Stimulated activated naive B cell treated with anti-CD40 and anti-IgM and Interleukin-4, amounts not matched to agents 10 μg/mL and 1 μg/mL and 100 μg/mL, for 72 hours (primary cell): ENCODE data around the gene MINAR2.

Experiments used
- ATAC-seq, 2 donors: fragments of 150-1000 bp; cut with Tn5 transposase; replicated peaks; 2 replicates each; pipeline ENCODE4 v1.10.0; 2021; ENCODE audit warnings: moderate library complexity in 1 of 2
- DNase-seq: peaks from one replicate; pipeline ENCODE4 v3.0.0; 2021
- H3K27ac Mint-ChIP-seq: one replicate; pipeline ENCODE4 v1.8.0; 2022; ENCODE audit warnings: mild to moderate bottlenecking, mixed read lengths
- H3K27me3 Mint-ChIP-seq, 2 donors: one replicate each; pipeline ENCODE4 v1.8.0; 2022; ENCODE audit warnings: mixed read lengths in 2 of 2
- H3K36me3 Mint-ChIP-seq, 2 donors: one replicate each; pipeline ENCODE4 v1.8.0; 2022; ENCODE audit warnings: mixed read lengths in 2 of 2, mild to moderate bottlenecking in 1 of 2
- H3K4me1 Mint-ChIP-seq, 2 donors: one replicate each; pipeline ENCODE4 v1.8.0; 2022; ENCODE audit warnings: mixed read lengths in 2 of 2, mild to moderate bottlenecking in 1 of 2
- H3K4me3 Mint-ChIP-seq, 2 donors: one replicate each; pipeline ENCODE4 v1.8.0; 2022; ENCODE audit warnings: mild to moderate bottlenecking in 2 of 2, mixed read lengths in 2 of 2, moderate library complexity in 1 of 2
- H3K9me3 Mint-ChIP-seq, 2 donors: one replicate each; pipeline ENCODE4 v1.8.0; 2022; ENCODE audit warnings: mixed read lengths in 2 of 2, mild to moderate bottlenecking in 1 of 2

MINAR2 gene

DNA sequence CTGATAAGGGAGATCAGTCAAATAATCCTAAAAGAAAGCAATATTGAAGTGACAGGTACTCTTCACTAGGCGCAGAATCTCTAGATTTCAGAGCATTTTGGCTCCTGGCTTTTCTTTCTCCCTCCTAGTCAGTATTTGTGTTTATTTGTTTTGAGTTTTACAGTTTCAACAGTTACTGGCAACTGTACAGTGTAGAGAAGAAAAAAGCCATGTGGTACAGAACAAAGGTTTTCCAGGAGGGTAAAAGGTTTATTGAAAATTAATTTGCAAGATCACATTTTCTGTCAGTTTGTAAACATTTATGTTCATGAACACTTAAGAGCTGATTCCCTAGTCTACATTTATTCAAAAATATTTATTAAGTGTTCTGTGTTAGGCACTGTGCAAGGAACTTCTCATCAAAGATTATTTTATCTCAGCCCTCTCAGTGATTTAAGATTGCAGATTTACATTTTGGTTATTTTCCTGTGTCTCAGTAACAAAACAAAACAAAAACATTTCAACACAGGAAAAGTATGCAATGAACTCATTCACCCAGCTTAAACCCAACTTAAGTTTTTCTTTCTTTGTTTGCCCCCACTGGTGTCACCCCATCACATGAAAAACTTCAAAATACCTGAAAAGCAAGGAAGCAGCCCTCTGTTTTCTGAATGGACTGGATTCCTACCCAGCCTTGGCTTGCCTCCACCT, 12.9 kb downstream of the MINAR2 start:
- no peak overlapping the region for H3K4me3 Mint-ChIP-seq
- H3K27ac Mint-ChIP-seq: no peak overlapping the region
- DNase-seq (no peak), ATAC-seq (no peak)
- no peaks in the 10 kb centered on the region for H3K9me3 Mint-ChIP-seq
- H3K27me3 Mint-ChIP-seq: peaks cover 0 to 4% of the 10 kb centered on the region in 2 donors
- H3K36me3 Mint-ChIP-seq: no peaks in the 10 kb centered on the region
- H3K4me1 Mint-ChIP-seq: no peaks in the 10 kb centered on the region

DNA sequence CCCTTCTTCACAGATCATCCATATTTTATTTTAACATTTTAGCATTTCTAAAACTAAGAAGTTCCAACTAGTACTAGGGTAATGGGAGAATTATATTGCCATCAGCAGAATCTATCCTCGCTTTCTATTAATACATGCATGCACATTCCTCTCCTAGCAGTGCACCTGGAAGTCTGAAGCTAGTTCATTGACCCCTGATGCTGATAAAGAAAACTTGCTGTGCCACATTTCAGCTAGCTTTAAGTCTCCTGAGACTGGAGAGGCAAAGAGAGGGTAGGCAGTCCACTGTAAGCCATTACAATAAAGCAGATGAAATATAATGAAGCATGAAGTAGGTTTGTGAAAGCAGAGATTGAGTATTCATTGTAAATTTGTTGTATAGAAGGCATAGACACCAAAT, 15.8 kb downstream of the MINAR2 start:
- H3K4me3 Mint-ChIP-seq: no peak overlapping the region
- H3K27ac Mint-ChIP-seq: no peak overlapping the region
- H3K27me3 Mint-ChIP-seq: peaks cover 0 to 4% of the 10 kb centered on the region in 2 donors
- no peak for ATAC-seq
- DNase-seq: no peak
- H3K9me3 Mint-ChIP-seq: no peaks in the 10 kb centered on the region
- no peaks in the 10 kb centered on the region for H3K36me3 Mint-ChIP-seq
- H3K4me1 Mint-ChIP-seq: no peaks in the 10 kb centered on the region

DNA sequence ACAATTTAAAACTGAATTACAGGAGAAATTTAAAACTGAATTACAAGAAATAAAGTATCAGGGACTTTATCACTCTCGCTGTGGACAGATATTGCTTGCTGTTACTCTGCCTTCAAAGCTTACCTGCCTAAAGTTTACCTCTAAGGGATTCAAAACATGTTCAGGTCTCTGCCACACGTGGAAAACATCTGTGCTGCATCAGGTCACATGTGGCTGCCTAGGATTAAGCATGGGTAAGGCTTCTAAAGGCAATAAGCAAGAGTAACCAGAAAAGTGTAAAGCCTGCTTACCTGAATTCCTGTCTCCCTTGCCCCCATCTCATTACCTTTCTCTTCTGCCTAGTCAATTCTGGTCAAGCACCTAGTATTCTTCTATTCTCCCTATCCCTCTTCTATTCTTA, 18.9 kb downstream of the MINAR2 start:
- Mint-ChIP-seq H3K36me3 (no peaks in the 10 kb centered on the region), H3K9me3 (no peaks in the 10 kb centered on the region), H3K27ac (no peak overlapping the region), H3K4me1 (no peaks in the 10 kb centered on the region), H3K4me3 (no peak overlapping the region), H3K27me3 (peaks cover 0 to 3% of the 10 kb centered on the region in 2 donors)
- DNase-seq: no peak
- ATAC-seq: no peak

DNA sequence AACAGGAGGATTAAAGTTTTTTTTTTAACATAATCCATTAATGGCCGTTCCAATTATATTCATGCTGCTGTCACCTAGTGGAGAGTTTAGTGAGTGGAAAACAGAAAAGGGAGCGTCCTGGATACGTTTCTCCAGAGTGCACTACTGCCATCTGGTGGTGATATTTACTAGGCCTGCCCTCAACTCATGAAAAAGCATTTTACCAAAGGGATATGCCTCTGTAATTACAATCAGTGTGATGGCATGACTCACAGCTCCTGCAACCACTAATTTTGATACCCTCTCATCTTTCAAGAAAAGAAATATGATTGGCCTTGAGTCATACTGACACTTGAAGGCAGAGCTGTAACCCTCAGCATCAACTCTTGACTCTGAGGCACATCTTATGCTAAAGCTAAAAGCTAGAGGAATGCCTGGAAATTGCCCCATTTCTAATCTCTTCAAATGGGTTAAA, 20.1 kb downstream of the MINAR2 start:
- Mint-ChIP-seq H3K36me3 (no peaks in the 10 kb centered on the region), H3K27ac (no peak overlapping the region)

DNA sequence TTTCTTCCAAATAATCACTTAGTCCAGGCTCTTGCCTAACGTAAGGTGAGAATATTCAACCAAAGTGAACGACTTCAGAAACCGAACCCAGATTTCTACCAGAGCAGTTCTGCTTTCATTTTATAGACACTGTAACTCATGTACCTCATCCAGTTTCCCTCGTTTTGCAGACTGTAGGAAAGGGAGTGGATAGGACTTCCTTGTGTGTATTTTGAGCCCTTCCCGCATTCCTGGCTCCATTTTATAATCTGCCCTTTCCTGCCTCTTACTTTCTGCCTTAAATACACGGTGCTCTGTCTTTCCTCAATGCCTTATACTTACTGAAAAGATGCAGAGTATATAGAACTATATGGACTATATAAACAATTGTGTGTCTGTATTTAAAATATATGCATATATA, 20.8 kb downstream of the MINAR2 start:
- Mint-ChIP-seq H3K27me3 (peaks cover 0 to 9% of the 10 kb centered on the region in 2 donors), H3K4me1 (no peaks in the 10 kb centered on the region), H3K27ac (no peak overlapping the region), H3K4me3 (no peak overlapping the region), H3K36me3 (no peaks in the 10 kb centered on the region), H3K9me3 (no peaks in the 10 kb centered on the region)
- no peak for DNase-seq
- ATAC-seq: no peak

More for the DNA sequence above, 20.1 kb downstream of the MINAR2 start:
- peak; percentile 51 for DNase-seq
- peaks cover 0 to 4% of the 10 kb centered on the region in 2 donors for H3K27me3 Mint-ChIP-seq
- no peaks in the 10 kb centered on the region for H3K4me1 Mint-ChIP-seq
- ATAC-seq: peak; percentile 81 to 90
- no peak overlapping the region for H3K4me3 Mint-ChIP-seq
- H3K9me3 Mint-ChIP-seq: no peaks in the 10 kb centered on the region

DNA sequence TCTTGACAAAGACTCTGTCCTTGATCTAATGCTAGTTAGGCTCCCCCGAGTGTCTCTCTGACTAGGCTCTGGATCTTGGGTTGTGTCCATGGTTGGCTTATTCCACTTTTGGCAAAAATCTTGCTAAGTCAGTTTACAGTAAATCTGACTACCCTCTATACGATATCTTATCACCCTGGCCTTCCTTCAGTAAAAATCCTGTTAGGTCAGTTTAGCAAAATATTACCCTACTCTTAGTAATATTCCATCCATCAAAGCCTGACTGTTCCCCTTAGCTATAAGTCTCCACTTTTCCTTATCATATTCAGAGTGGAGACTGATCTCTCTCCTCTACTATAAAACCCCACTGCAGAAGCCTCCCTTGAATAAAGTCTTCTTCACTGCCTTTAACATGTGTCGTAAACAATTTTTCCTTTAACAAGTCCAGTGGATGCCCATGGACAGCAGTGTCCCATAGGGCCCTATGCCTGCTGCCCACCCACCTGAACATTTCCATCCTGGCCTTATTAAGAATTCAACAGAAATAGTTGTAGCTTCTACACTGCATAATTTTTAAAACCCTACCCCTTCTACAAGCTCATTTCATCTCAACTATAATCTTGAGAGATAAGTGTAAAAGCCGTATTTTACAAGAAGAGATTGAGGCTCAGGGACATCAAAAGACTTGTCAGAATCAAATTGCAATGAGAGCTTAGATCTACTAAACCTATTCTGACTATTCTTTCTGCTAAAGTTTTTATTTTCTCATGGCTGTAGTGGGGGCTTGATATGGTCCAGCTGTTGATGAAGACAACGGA, 22.3 kb downstream of the MINAR2 start:
- H3K4me1 Mint-ChIP-seq: no peaks in the 10 kb centered on the region
- H3K27ac Mint-ChIP-seq: no peak overlapping the region
- H3K4me3 Mint-ChIP-seq: no peak overlapping the region
- peaks cover 0 to 9% of the 10 kb centered on the region in 2 donors for H3K27me3 Mint-ChIP-seq
- DNase-seq (no peak), ATAC-seq (no peak)
- H3K36me3 Mint-ChIP-seq: no peaks in the 10 kb centered on the region
- H3K9me3 Mint-ChIP-seq: no peaks in the 10 kb centered on the region

DNA sequence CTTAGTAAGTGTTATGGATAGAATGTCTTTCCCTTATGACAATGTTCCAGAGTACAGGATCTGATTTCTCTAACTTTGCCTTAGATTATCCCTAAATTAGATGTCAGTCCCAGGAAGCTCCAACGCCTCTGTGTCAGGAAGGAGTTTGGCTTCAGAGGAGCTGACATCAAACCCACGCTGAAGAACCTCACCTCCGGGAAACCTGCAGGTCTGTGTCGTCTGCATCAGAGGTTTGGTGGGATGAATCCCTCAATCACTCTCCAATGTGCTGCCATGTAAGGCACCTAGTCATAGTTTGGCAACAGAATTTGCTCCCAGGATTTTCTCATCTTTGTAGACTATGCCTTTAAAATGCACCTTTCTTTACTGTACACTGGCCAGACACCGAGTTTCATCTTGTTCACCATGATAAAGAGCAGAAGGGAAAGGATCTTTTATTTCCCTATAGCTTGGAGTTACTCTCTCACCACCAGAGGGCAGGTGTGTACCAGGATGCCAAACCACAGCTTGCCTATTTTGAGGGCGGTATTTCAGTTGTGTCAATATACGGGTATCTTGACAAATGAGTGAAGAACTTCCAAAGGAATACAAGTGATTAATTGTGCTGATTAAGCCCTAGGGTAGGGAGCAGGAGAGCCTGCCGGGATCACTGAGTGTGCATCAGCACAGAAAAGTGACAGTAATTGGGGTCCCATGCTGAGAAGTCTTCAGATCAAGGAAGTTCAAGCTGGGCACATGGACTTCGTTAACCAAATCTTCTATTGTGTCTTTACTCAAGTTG, 23.4 kb downstream of the MINAR2 start:
- peak; percentile 20 for DNase-seq

DNA sequence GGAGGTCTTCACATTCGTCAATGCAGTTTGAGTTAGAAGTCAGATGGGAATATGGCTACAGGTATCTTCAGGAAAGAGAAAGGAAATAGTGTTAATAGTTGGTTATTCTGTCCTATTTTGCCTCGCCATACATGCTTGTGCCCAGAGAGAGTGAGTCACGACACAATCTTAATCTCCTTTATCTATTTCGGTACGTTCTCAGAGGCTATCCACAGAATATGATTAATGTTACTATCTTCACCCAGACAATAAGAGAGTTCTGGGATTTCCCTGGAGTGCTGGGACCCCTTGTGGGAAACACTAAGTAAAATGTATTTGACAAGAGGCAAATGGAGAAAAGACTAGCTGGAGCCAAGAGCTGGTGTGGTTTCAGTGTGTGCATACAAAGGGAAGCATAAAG, 25.5 kb downstream of the MINAR2 start:
- no peak for ATAC-seq
- no peaks in the 10 kb centered on the region for H3K9me3 Mint-ChIP-seq
- no peaks in the 10 kb centered on the region for H3K4me1 Mint-ChIP-seq
- H3K27me3 Mint-ChIP-seq: peaks cover 0 to 9% of the 10 kb centered on the region in 2 donors
- H3K4me3 Mint-ChIP-seq: no peak overlapping the region
- DNase-seq: no peak
- no peaks in the 10 kb centered on the region for H3K36me3 Mint-ChIP-seq
- H3K27ac Mint-ChIP-seq: no peak overlapping the region

More for the DNA sequence above, 23.4 kb downstream of the MINAR2 start:
- Mint-ChIP-seq H3K9me3 (no peaks in the 10 kb centered on the region), H3K27me3 (peaks cover 0 to 9% of the 10 kb centered on the region in 2 donors), H3K4me3 (no peak overlapping the region), H3K36me3 (no peaks in the 10 kb centered on the region), H3K4me1 (no peaks in the 10 kb centered on the region), H3K27ac (no peak overlapping the region)
- ATAC-seq: peak; percentile 57 to 65

DNA sequence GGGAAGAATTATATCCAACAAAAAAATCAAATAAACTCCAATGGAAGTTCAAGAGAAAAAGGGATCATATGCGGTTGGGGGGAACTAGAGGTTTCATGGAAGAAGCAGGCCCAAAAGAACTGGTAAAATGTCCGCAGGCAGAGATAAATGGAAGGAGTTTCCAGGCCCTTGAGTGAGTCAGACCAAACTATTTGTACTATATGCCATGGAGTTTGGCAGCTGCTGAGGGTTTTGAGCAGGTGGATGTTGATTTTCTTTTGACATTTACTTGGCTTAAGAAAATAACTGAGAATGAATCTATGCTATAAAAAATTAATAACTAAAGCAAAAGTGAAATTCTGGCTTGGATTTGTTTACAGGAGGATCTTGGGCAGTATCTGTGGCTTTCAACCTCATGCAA, 33.7 kb downstream of the MINAR2 start:
- DNase-seq (no peak), ATAC-seq (no peak)
- Mint-ChIP-seq H3K27me3 (no peaks in the 10 kb centered on the region), H3K4me3 (no peak overlapping the region), H3K36me3 (no peaks in the 10 kb centered on the region), H3K9me3 (peaks cover 0 to 1% of the 10 kb centered on the region in 2 donors), H3K4me1 (no peaks in the 10 kb centered on the region), H3K27ac (no peak overlapping the region)

DNA sequence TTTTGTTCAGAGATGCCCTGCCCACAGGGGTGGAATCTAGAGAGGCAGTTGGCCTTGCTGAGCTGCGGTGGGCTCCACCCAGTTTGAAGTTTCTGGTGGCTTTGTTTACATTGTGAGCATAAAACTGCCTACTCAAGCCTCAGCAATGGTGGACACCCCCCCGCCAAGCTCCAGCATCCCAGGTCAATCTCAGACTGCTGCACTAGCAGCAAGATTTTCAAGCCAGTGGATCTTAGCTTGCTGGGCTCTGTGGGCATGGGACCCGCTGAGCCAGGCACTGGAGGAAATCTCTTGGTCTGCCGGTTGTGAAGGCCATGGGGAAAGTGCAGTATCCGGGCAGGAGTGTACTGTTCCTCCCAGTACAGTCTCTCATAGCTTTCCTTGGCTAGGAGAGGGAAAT, 55.5 kb downstream of the MINAR2 start:
- DNase-seq: no peak
- ATAC-seq: no peak
- H3K27me3 Mint-ChIP-seq: no peaks in the 10 kb centered on the region
- H3K9me3 Mint-ChIP-seq: peaks cover 8% of the 10 kb centered on the region in 2 donors
- H3K36me3 Mint-ChIP-seq: no peaks in the 10 kb centered on the region
- H3K4me3 Mint-ChIP-seq: no peak overlapping the region
- no peak overlapping the region for H3K27ac Mint-ChIP-seq
- H3K4me1 Mint-ChIP-seq: no peaks in the 10 kb centered on the region

DNA sequence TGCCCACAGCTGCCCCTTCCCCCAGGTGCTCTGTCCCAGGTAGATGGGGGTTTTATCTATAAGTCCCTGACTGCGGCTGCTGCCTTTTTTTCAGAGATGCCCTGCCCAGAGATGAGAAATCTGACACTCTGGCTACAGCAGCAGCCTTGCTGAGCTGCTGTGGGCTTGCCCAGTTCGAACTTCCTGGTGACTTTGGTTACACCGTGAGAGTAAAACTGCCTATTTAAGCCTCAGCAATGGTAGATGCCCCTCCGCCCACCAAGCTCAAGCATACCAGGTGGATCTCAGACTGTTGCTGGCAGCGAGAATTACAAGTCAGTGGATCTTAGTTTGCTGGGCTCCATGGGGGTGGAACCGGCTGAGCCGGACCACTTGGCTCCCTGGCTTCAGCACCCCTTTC, 56.8 kb downstream of the MINAR2 start:
- Mint-ChIP-seq H3K27me3 (no peaks in the 10 kb centered on the region), H3K4me3 (no peak overlapping the region), H3K4me1 (no peaks in the 10 kb centered on the region), H3K9me3 (peaks cover 0 to 3% of the 10 kb centered on the region in 2 donors), H3K36me3 (no peaks in the 10 kb centered on the region), H3K27ac (no peak overlapping the region)
- DNase-seq: no peak
- ATAC-seq: no peak

DNA sequence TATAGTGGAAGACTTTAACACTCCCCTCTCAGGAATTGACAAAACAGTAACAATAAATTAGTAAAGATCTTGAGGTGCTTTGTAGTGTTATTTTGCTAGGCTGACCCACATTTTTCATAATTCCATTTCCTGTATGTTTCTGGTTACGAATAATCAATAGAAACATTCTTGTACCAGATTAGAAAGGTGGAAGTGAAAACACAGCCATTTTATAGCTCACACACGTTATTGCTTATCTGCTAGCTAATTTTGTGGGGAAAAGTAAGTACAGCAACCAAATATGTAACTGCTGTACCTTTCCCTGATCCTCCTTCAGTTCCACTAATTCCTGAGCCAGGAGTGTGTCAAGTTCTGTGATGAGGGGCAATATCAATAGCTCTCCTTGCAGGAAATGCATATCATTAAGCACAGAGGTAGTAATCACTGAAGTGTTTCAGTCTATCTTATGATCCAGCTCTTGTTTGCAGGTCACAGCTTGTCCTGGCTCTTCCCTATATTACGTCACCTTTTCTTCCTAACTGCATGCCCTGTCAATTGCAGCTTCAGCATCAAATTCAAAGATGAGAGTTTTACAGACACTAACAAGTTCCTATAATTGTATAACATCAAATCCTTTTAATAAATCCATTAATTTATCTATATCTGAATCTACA, 59.4 kb downstream of the MINAR2 start:
- H3K4me1 Mint-ChIP-seq: no peaks in the 10 kb centered on the region
- no peak for ATAC-seq
- no peak for DNase-seq
- no peak overlapping the region for H3K4me3 Mint-ChIP-seq
- peaks cover 0 to 4% of the 10 kb centered on the region in 2 donors for H3K27me3 Mint-ChIP-seq
- H3K27ac Mint-ChIP-seq: no peak overlapping the region
- peaks cover 0 to 1% of the 10 kb centered on the region in 2 donors for H3K9me3 Mint-ChIP-seq
- no peaks in the 10 kb centered on the region for H3K36me3 Mint-ChIP-seq
